HL-60 (cell line): Measurements from ENCODE around the gene COL6A2.

Source experiments
- DNase-seq, 2 experiments: peaks; one replicate each; pipeline ENCODE4 v3.0.0-alpha.2; 2010 to 2020; ENCODE audit warnings: low read depth in 1 of 2, low spot score in 1 of 2
- H3K27ac ChIP-seq: fragments of 250-450 bp; sonication (Bioruptor Pico); replicated peaks from 2 replicates; pipeline ENCODE4 v1.5.1; 2020; ENCODE audit warnings: mild to moderate bottlenecking, moderate library complexity
- H3K27me3 ChIP-seq: fragments of 250-450 bp; sonication (Bioruptor Pico); 2 replicates; pipeline ENCODE4 v1.5.1; 2021; ENCODE audit warnings: mild to moderate bottlenecking, moderate library complexity; ENCODE audit not compliant: insufficient read depth, poor library complexity, severe bottlenecking
- H3K4me3 ChIP-seq: replicated peaks from 2 replicates; pipeline ENCODE4 v1.5.1; 2011; ENCODE audit warnings: mild to moderate bottlenecking, control low read depth, low read length; ENCODE audit not compliant: insufficient read depth
- CTCF ChIP-seq: IDR thresholded peaks from one replicate; pipeline ENCODE4 v1.5.1; 2011; ENCODE audit warnings: low read length, control low read depth, inconsistent platforms; ENCODE audit not compliant: insufficient read depth
- GABPA ChIP-seq: IDR thresholded peaks from 2 replicates; pipeline ENCODE4 v1.6.1; 2012; ENCODE audit warnings: low read depth
- POLR2AphosphoS5 ChIP-seq: IDR thresholded peaks from 2 replicates; pipeline ENCODE4 v1.6.1; 2012; ENCODE audit warnings: low read depth
- SPI1 ChIP-seq: IDR thresholded peaks from 2 replicates; pipeline ENCODE4 v1.6.1; 2012; ENCODE audit warnings: low read depth, mild to moderate bottlenecking, borderline replicate concordance
- TF ChIP-seq, protein P1 (sequence below): IDR thresholded peaks from 2 replicates; pipeline ENCODE4 v1.6.1; 2012; ENCODE audit warnings: low read depth; ENCODE audit not compliant: insufficient replicate concordance

Gene COL6A2

GRCh38 chr21:46092026-46092764, 5.7 kb upstream of the COL6A2 start:
- DNase-seq = no peak
- H3K27me3 ChIP-seq = peaks cover 8% of the 10 kb centered on the region
- H3K27ac ChIP-seq = no peak overlapping the region
- no peak for TF ChIP-seq GABPA
- TF ChIP-seq, protein P1, sequence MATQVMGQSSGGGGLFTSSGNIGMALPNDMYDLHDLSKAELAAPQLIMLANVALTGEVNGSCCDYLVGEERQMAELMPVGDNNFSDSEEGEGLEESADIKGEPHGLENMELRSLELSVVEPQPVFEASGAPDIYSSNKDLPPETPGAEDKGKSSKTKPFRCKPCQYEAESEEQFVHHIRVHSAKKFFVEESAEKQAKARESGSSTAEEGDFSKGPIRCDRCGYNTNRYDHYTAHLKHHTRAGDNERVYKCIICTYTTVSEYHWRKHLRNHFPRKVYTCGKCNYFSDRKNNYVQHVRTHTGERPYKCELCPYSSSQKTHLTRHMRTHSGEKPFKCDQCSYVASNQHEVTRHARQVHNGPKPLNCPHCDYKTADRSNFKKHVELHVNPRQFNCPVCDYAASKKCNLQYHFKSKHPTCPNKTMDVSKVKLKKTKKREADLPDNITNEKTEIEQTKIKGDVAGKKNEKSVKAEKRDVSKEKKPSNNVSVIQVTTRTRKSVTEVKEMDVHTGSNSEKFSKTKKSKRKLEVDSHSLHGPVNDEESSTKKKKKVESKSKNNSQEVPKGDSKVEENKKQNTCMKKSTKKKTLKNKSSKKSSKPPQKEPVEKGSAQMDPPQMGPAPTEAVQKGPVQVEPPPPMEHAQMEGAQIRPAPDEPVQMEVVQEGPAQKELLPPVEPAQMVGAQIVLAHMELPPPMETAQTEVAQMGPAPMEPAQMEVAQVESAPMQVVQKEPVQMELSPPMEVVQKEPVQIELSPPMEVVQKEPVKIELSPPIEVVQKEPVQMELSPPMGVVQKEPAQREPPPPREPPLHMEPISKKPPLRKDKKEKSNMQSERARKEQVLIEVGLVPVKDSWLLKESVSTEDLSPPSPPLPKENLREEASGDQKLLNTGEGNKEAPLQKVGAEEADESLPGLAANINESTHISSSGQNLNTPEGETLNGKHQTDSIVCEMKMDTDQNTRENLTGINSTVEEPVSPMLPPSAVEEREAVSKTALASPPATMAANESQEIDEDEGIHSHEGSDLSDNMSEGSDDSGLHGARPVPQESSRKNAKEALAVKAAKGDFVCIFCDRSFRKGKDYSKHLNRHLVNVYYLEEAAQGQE = no peak
- TF ChIP-seq POLR2AphosphoS5 = no peak
- TF ChIP-seq CTCF = no peak
- TF ChIP-seq SPI1 = no peak
- H3K4me3 ChIP-seq = no peak overlapping the region

GRCh38 chr21:46092811-46093667, 4.9 kb upstream of the COL6A2 start:
- TF ChIP-seq SPI1 (no peak), POLR2AphosphoS5 (no peak), GABPA (no peak), CTCF (no peak)
- TF ChIP-seq, protein P1 = no peak
- peaks cover 9% of the 10 kb centered on the region for H3K27me3 ChIP-seq
- H3K4me3 ChIP-seq = no peak overlapping the region
- no peak overlapping the region for H3K27ac ChIP-seq
- DNase-seq = no peak

DNA sequence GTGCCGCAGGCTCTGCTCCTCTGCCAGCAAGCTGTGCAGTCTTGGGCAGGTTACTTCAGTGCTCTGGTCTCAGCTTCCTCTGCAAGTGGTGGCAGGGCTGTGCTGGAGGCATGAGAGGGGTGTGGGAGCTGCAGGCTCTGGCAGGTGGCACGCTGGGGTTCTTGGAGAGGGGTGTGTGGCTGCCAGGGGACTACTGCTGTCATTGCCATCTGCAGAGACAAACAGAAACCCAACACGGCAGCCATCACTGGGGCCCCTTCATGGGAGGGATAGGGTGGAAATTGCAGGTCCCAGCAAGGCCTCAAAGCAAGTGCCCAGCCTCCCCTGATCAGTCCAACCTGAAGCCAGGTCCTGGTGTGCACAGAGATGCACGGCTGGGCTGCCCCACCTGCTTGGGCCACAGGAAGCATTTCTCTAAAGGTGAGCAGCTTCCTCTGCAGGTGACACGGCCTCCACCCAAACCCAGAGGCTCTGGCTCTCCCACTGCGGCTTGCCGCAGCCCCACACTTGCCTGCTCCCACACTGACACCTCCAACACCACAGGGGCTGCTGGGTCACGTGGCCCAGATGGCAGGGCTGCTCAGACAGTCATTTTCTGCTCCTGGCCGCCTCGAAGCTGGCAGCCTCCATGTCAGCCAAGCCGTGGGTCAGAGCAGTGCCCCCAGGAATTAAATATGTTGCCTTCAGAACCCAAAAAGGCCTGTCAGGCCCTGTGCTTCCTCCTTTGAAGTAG, 4.1 kb upstream of the COL6A2 start:
- no peak for DNase-seq
- Histone ChIP-seq H3K27me3 (peaks cover 10% of the 10 kb centered on the region), H3K4me3 (no peak overlapping the region), H3K27ac (no peak overlapping the region)
- TF ChIP-seq SPI1 = no peak
- TF ChIP-seq CTCF = no peak
- TF ChIP-seq, protein P1 = no peak
- no peak for TF ChIP-seq POLR2AphosphoS5
- TF ChIP-seq GABPA = no peak
